ENCODE measurements around the gene CYB561D2.

DNA sequence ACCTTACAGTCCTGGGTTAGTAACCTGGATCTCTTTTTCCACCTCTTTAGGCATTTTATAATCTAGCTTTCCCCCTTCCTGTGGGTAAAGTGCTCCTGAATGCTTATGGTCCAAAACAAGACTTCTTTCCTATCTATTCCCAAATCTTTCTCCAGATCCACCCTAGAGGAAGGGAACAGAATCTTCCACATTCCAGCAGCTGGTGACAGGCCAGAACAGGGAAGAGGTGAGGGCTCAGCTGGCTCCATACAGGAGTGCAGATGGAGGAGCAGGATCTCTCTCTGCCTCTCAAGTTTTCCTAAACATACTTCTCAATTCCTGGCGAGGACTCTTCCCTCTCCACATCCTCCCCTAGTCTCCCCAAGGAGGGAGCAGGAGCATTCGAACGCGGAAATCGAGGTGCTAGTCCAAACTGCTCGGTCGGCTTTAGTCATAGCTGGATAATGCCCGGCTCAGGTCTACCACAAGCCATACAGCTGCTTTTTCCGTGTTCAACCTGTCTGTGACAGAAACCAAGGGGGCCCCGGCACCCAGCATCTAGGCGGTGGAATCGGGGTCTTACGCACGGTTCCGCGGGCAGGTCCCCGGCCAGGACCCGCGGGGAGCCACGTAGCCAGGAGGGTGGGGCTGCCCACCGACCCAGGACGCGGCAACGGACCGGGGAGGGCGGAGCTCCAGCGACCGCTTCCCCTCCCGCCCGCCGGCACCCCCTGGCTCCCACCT is 14.0 kb upstream of the CYB561D2 start:
- TF ChIP-seq TEAD2 (tag; IDR thresholded peaks at IDR 0.05) = no peak
- no peak for TF ChIP-seq TAF1 (IDR thresholded peaks at IDR 0.05; ENCODE audit: control insufficient read depth, extremely low read depth, insufficient read depth, low read length, severe bottlenecking)
- no peak for TF ChIP-seq EZH2 (IDR thresholded peaks at IDR 0.05; ENCODE audit: borderline replicate concordance, low read depth, low read length)
- TF ChIP-seq SRSF3 (IDR thresholded peaks at IDR 0.05; ENCODE audit: insufficient read depth, low read length) = no peak
- TF ChIP-seq, protein P1, sequence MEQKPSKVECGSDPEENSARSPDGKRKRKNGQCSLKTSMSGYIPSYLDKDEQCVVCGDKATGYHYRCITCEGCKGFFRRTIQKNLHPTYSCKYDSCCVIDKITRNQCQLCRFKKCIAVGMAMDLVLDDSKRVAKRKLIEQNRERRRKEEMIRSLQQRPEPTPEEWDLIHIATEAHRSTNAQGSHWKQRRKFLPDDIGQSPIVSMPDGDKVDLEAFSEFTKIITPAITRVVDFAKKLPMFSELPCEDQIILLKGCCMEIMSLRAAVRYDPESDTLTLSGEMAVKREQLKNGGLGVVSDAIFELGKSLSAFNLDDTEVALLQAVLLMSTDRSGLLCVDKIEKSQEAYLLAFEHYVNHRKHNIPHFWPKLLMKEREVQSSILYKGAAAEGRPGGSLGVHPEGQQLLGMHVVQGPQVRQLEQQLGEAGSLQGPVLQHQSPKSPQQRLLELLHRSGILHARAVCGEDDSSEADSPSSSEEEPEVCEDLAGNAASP (IDR thresholded peaks at IDR 0.05) = no peak
- TF ChIP-seq RBM22 (IDR thresholded peaks at IDR 0.05; ENCODE audit: low read depth, low read length, poor library complexity, severe bottlenecking) = no peak
- no peak for TF ChIP-seq CTCF (IDR thresholded peaks at IDR 0.05 in 2 of 3, conservative IDR thresholded peaks at IDR 0.05 in 1 of 3; ENCODE audit: insufficient read depth in 2 of 3, low read depth in 1 of 3, low read length in 3 of 3)
- TF ChIP-seq POLR2AphosphoS5 (IDR thresholded peaks at IDR 0.05; ENCODE audit: control insufficient read depth, insufficient read depth, low read depth, low read length) = no peak
- TF ChIP-seq DPF2 (IDR thresholded peaks at IDR 0.05) = no peak
- TF ChIP-seq ZHX1 (conservative IDR thresholded peaks at IDR 0.05; ENCODE audit: low read length) = no peak
- TF ChIP-seq FOXK2 (conservative IDR thresholded peaks at IDR 0.05 in 1 of 2, IDR thresholded peaks at IDR 0.05 in 1 of 2; ENCODE audit: low read depth in 2 of 2) = no peak
- no peak for TF ChIP-seq CHD7 (IDR thresholded peaks at IDR 0.05; ENCODE audit: low read depth, low read length)
- TF ChIP-seq ZFP1 (CRISPR knock-in tag; IDR thresholded peaks at IDR 0.05) = no peak
